ENCODE results near the gene SPCS2. TPM values are rescaled to one million over a fixed set of nuclear protein-coding genes. Genes with fewer than 3 reads are reported as not detected.

Gene SPCS2
- total and polyA plus RNA-seq, 2 of the 8 experiments (the other 6 are each of a cell fraction or from before 2014, with no cell fraction given) = 92.7 to 161 TPM

- no peak overlapping the region for H3K14ac ChIP-seq (ENCODE audit: insufficient read length)
- POLR2A ChIA-PET (ENCODE audit: partially characterized antibody) = interaction anchor here (0.9 to 1.5 kb wide), 2 partner anchors 34 to 119 kb away, joined by 3 read pairs; partner anchors contain the start of gene NEU3
- WGBS, 2 experiments (ENCODE audit: extremely low coverage in 1 of 2, insufficient coverage in 1 of 2, insufficient read length in 1 of 2, insufficient replicate concordance in 2 of 2, low coverage in 1 of 2, low lambda C conversion rate in 2 of 2, missing lambda C conversion rate in 1 of 2) = 90% methylated on average over 3 of the region's 3 CpGs; no CpG with 5 or more reads in 1 of the 2 experiments
- DNase-seq (ENCODE audit: low read depth in 1 of 2, low spot score in 2 of 2) (no peak), FAIRE-seq (no peak)
- no peak overlapping the region for H3K4ac ChIP-seq (replicated peaks; ENCODE audit: insufficient read length, low read depth, low read length)
- H3K23ac ChIP-seq (ENCODE audit: insufficient read length) = no peak overlapping the region
- no peak overlapping the region for H2AFZ ChIP-seq (ENCODE audit: low read length)
- H2BK12ac ChIP-seq (ENCODE audit: low read depth, low read length) = no peak overlapping the region
- no peak overlapping the region for H3K9ac ChIP-seq (replicated peaks in 1 of 4; ENCODE audit: extremely low read depth in 1 of 4, low read depth in 3 of 4, low read length in 3 of 4)
- no peaks in the 10 kb centered on the region; the same call in 1 of the 2 replicates for H3K23me2 ChIP-seq (ENCODE audit: low read depth, low read length)
- peaks cover 10 to 19% of the 10 kb centered on the region in 2 experiments; a peak in 2 of 4 replicates for H3K9me3 ChIP-seq (ENCODE audit: insufficient read depth in 2 of 2, low read depth in 1 of 2, low read length in 1 of 2)
- H4K8ac ChIP-seq (ENCODE audit: extremely low read depth, insufficient read depth, low read length) = no peak overlapping the region
- H3K79me1 ChIP-seq (ENCODE audit: low read depth, low read length) = no peaks in the 10 kb centered on the region
- CTCF ChIA-PET (ENCODE audit: partially characterized antibody) = interaction anchor here (0.6 to 8.9 kb wide), 43 partner anchors 8 to 1001 kb away, joined by 3 to 142 read pairs (median 5); partner anchors contain the start of gene TPBGL
- no peak overlapping the region for H3K4me3 ChIP-seq (ENCODE audit: extremely low read depth in 1 of 4, insufficient read depth in 2 of 4, low read depth in 3 of 4, low read length in 4 of 4)
- no peak overlapping the region for H4K5ac ChIP-seq (ENCODE audit: insufficient read length, low read depth, low read length)
- no peak overlapping the region for H3K56ac ChIP-seq (replicated peaks; ENCODE audit: insufficient read length, low read depth, low read length)
- no peak overlapping the region for H3K4me2 ChIP-seq (ENCODE audit: insufficient read depth in 1 of 2, low read depth in 2 of 2, low read length in 2 of 2)
- no peak overlapping the region for H4K91ac ChIP-seq (replicated peaks; ENCODE audit: insufficient read length, low read length)
- no peak overlapping the region for H2BK15ac ChIP-seq (ENCODE audit: low read length)
- H3K4me1 ChIP-seq (replicated peaks in 1 of 4; ENCODE audit: control insufficient read depth in 3 of 4, insufficient read depth in 4 of 4, low read length in 3 of 4) = no peaks in the 10 kb centered on the region; a peak in 2 of 7 replicates
- no peak for TF ChIP-seq JUN (IDR thresholded peaks at IDR 0.05; ENCODE audit: low read depth, low read length)
- TF ChIP-seq SP4 (IDR thresholded peaks at IDR 0.05; ENCODE audit: low read length) = no peak
- no peak for TF ChIP-seq CBX8 (IDR thresholded peaks at IDR 0.05; ENCODE audit: borderline replicate concordance, low read depth, low read length)
- no peak for TF ChIP-seq SIRT6 (IDR thresholded peaks at IDR 0.05; ENCODE audit: low read length)
- TF ChIP-seq KDM5A (IDR thresholded peaks at IDR 0.05; ENCODE audit: low read length) = no peak
- TF ChIP-seq RNF2 (IDR thresholded peaks at IDR 0.05; ENCODE audit: borderline replicate concordance, low read depth, low read length, missing control alignments, poor library complexity, severe bottlenecking) = no peak
- no peak for TF ChIP-seq POU5F1 (IDR thresholded peaks at IDR 0.05; ENCODE audit: low read depth, low read length)
- TF ChIP-seq EZH2 (IDR thresholded peaks at IDR 0.05; ENCODE audit: low read depth, low read length, severe bottlenecking) = no peak
- no peak for TF ChIP-seq CEBPB (IDR thresholded peaks at IDR 0.05; ENCODE audit: low read depth, low read length)
- no peak for TF ChIP-seq RFX5 (IDR thresholded peaks at IDR 0.05; ENCODE audit: borderline replicate concordance, low read depth, low read length)
- TF ChIP-seq RXRA (IDR thresholded peaks at IDR 0.05; ENCODE audit: insufficient read depth, low read depth, low read length) = no peak
- no peak for TF ChIP-seq KDM1A (IDR thresholded peaks at IDR 0.05; ENCODE audit: borderline replicate concordance, low read length)
- no peak for TF ChIP-seq RAD21 (IDR thresholded peaks at IDR 0.05 in 1 of 2, conservative IDR thresholded peaks at IDR 0.05 in 1 of 2; ENCODE audit: low read depth in 2 of 2, low read length in 2 of 2)
- TF ChIP-seq MAFK (IDR thresholded peaks at IDR 0.05; ENCODE audit: low read depth, low read length) = no peak
- TF ChIP-seq CREB1 (IDR thresholded peaks at IDR 0.05) = no peak
- no peaks in the 10 kb centered on the region for H3K36me3 ChIP-seq (ENCODE audit: control insufficient read depth in 2 of 4, insufficient read depth in 4 of 4, low read length in 3 of 4)
- no peak overlapping the region for H3K27ac ChIP-seq (ENCODE audit: low read depth, low read length)
- no peak overlapping the region for H2BK20ac ChIP-seq (ENCODE audit: low read length)
- no peak overlapping the region for H3K18ac ChIP-seq (ENCODE audit: extremely low read depth, low read length)
- no peaks in the 10 kb centered on the region for H4K20me1 ChIP-seq (replicated peaks in 1 of 2; ENCODE audit: control insufficient read depth in 1 of 2, insufficient read depth in 2 of 2, low read length in 2 of 2)
- no peak overlapping the region for H2BK5ac ChIP-seq (ENCODE audit: low read depth, low read length)
- no peak overlapping the region for H2AK5ac ChIP-seq (ENCODE audit: low read depth, low read length)
- no peak overlapping the region for H2BK120ac ChIP-seq (replicated peaks; ENCODE audit: low read depth, low read length)
- H3K79me2 ChIP-seq (ENCODE audit: control insufficient read depth in 1 of 2, insufficient read depth in 2 of 2, low read length in 2 of 2) = no peaks in the 10 kb centered on the region
- H3K27me3 ChIP-seq (replicated peaks in 1 of 4; ENCODE audit: control insufficient read depth in 3 of 4, extremely low read depth in 1 of 4, insufficient read depth in 3 of 4, low read length in 3 of 4) = no peaks in the 10 kb centered on the region
Measured at GRCh38 chr11:75022296-75022695, 73.2 kb downstream of the SPCS2 start.

Data from H1 (cell line).